T-helper 1 cell treated with Interleukin-12 subunit alpha and Interleukin-12 subunit beta and Interleukin-4 antibody, amounts not matched to agents 30 ng/mL and 1 ng/mL, for 36 hours (primary cell): ENCODE data around the gene COCH. TPM values are rescaled to one million over a fixed set of nuclear protein-coding genes. Genes with fewer than 3 reads are reported as not detected.
"Not testable (repeated sequence)": the region's sequence is repeated elsewhere in the genome, so short reads cannot be mapped to it uniquely, and the experiment has no call there.

ENCODE experiments used
- intact Hi-C: fragments of 100-400 bp; cut with micrococcal nuclease; formaldehyde crosslinking; loops from one replicate; pipeline ENCODE4 v1.15.1; 2024
- total RNA-seq: library from RNA; stranded (reverse); gene quantifications from 2 replicates; pipeline ENCODE4 v1.2.3, GENCODE V29; 2022

The COCH gene
- total RNA-seq, 1 donor from 2014 or later: 0.51 TPM

DNA sequence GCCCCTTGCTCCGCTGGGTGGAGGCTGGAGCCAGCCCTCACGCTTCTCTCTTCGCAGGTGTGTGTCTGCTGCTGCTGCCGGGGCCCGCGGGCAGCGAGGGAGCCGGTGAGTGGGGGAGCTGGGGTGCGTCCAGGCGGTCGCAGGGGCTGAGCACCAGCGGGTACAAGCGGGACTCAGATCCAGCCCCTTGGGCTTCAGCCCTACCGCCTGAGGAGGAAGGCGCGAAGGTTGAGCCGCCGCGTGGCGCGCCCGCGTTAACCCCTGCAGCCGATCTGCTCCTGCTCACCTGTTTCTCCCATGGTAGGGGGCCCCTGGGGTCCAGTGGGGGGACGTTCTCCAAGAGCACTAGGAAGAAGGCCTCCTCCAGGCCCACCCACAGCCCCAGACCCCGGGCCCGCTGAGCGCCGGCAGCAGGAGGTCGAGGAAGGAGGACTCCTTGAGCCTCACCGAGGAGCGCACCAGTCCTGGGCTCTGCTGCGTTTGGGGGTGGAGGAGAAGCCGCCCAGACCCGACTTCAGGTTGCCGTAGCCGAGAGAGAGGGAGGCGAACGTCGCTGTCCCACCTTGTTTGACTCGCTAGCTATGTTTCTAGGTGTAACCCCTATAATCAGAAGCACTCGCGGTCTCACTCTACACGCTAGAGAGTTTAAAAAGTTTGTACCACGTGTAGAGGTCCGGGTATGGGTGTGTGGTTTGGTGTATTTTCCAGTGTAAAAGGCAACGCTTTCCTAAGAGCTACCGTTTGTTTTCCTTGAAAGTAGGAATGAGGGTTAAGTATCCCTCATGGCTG lies 834 bp downstream of the COCH start:
- intact Hi-C loops: no loop called here

- intact Hi-C loops: no loop called here
Observed at GRCh38 chr14:30875788-30876053, 1.4 kb downstream of the COCH start.

DNA sequence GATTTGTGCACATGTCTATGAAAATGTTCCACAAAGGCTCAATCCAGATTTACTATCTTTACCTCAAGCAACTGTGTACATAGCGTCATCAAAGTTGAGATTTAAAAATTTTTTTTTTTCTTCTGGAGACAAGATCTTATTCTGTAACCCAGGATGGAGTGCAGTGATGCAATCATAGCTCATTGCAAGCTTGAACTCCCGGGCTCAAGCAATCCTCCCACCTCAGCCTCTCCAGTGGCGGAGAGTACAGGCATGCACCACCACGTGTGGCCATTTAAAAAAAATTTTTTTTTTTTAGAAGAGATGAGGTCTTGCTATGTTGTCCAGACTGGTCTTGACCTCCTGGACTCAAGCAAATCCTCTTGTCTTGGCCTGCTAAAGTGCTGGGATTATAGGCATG lies 2.3 kb downstream of the COCH start:
- intact Hi-C loops: no loop called here

DNA sequence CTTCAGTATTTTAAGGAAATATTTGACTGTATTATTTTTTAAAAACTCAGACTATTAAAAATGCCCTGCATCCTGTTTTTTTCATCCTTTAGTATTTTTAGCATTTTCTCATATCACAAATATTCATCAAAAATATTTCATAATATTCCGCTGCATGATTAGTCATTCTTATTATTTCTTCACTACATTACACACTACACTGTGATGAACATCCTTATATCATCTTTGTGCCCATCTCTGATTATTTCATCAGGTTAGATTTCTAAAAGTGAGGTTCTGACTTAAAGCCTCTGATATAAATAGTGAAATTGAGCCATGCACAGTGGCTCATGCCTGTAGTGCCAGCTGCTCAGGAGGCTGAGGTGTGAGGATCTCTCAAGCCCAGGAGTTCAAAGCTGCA lies 8.1 kb downstream of the COCH start:
- intact Hi-C loops: loop anchor here (10.0 kb wide), 1 partner anchor 202 kb away; no protein-coding TSS in a partner anchor

- intact Hi-C loops: loop anchor here (10.0 kb wide), 1 partner anchor 201 kb away; no protein-coding TSS in a partner anchor
Observed at GRCh38 chr14:30883508-30884294, 9.3 kb downstream of the COCH start.

GRCh38 chr14:30884901-30885300 lies 10.5 kb downstream of the COCH start:
- intact Hi-C loops: loop anchor here (10.0 kb wide), 1 partner anchor 200 kb away; no protein-coding TSS in a partner anchor

GRCh38 chr14:30885840-30886740 lies 11.7 kb downstream of the COCH start:
- intact Hi-C loops: loop anchor here (10.0 kb wide), 1 partner anchor 199 kb away; no protein-coding TSS in a partner anchor

DNA sequence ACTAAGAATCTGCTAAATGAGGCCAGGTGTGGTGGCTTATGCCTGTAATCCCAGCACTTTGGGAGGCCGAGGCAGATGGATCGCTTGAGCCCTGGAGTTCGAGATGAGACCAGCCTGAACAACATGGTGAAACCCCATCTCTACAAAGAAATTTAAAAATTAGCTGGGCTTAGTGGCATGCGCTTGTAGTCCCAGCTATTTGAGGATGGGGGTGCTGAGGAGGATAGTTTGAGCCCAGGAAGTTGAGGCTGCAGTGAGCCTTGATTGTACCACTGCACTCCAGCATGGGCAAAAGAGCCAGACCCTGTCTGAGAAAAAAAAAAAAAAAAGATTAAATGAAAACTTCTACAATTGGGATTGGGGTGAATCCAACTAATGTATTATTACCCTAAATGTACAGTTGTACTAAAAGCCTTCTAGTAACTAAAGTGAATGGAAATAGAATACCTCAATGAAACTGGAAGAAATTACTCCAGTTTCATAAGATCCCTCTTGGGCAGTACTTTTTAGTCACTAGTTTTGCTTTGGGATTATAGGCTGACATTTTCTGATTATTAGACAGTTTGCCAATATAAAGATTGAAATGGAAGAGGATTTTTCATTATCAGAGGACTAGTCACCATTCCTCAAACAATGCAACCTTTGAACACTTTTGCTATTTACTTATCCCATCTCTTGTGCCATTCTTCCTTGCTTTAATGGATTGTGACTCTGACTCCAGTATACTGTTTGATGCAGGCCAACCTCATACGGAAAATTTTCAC lies 14.3 kb downstream of the COCH start:
- intact Hi-C loops: loop anchor here (10.0 kb wide), 1 partner anchor 196 kb away; no protein-coding TSS in a partner anchor

GRCh38 chr14:30889244-30889594 lies 14.9 kb downstream of the COCH start:
- intact Hi-C loops: loop anchor here (10.0 kb wide), 1 partner anchor 196 kb away; no protein-coding TSS in a partner anchor

DNA sequence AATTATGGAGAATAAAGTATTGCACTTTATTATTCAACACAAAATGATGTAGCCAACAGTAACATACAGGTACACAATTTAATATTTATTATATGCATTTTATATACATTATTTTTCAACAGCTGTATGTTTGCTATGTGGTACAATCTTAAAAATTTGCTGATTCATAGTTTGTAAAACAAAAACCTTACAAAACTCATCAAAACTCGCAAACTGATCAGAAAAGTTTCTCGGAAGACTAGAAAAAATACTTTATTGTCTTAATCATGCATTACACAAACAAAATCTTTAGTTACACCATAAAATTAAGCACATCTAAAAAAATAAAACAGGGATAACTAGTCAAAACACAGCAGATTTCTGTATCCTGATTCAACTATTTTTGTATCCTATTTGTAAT lies 19.5 kb downstream of the COCH start:
- intact Hi-C loops: no loop called here

- intact Hi-C loops: no loop called here
Observed at GRCh38 chr14:30894923-30895515, 20.7 kb downstream of the COCH start.

DNA sequence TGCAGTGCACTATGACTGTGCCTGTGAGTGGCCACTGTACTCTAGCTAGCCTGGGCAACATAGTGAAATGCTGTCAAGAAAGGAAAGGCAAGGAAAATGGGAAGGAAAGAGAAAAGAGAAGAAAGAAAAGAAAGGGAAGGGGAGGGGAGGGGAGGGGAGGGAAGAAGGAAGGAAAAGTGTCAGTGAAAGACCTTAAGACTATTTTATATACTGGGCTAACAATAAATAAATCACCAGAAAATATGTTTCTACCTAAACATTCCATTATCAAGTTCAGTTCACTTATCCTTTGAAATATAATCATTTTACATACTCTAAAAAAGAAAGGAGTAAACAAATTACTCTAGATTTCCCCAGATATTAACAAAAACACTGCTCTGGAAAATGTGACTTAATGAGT lies 22.1 kb downstream of the COCH start:
- intact Hi-C loops: no loop called here

DNA sequence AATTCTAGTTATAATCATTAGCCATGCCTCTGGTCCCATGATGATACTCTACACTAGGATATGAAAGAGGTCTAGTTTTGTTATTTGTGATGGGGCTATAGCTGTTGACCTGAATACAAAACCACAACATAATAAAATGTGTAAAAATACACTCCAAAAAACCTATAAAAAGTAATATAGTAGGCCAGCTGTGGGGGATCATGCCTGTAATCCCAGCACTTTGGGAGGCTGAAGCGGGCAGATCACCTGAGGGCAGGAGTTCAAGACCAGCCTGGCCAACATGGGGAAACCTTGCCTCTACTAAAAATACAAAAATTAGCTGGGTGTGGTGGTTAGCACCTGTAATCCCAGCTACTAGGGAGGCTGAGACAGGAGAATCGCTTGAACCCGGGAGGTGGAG lies 22.8 kb downstream of the COCH start:
- intact Hi-C loops: not testable (repeated sequence)

- intact Hi-C loops: loop anchor here (10.0 kb wide), 1 partner anchor 529 kb away; no protein-coding TSS in a partner anchor
Observed at GRCh38 chr14:30903285-30904124, 29.1 kb downstream of the COCH start.

DNA sequence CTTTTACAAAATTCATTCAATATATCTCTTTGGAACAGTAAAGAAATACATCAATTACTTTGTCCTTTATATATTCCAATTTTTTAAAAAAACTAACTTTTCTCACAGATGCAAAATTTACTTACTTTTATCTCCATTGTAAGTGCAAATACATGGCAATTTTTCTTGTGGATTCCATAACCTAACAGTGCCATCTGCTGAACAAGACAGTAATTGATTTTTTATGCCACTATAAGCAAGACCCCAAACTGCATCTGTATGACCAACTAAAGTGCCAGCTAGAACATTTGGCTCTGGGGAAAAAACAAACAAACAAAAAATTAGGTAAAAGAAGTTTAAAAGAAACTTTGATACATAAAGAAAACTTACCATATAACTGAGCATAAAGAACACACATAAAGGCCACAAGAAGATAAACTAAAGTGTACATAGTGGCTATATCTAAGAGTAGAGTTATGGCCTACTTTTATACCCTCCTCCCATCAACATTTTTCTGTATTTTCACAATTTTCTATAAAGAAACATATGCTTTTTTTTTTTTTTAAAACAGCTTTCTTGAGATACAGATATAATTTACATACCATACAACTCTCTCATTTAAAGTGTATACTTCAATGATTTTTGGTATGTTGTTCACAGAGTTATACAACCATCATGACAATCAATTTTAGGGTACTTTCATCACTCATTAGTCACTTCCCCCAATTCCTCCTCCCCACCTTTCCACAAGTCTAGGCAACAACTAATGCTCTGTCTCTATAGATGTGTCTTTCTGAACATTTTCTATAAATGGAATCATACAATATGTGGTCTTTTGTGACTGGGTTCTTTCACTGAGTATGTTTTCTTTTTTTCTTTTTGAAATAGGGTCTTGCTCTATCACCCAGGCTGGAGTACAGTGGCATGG lies 32.6 kb downstream of the COCH start:
- intact Hi-C loops: loop anchor here (1.0 to 10.0 kb wide), 2 partner anchors 250 to 532 kb away; no protein-coding TSS in a partner anchor

GRCh38 chr14:30907659-30908057 lies 33.3 kb downstream of the COCH start:
- intact Hi-C loops: loop anchor here (10.0 kb wide), 1 partner anchor 533 kb away; no protein-coding TSS in a partner anchor

GRCh38 chr14:30908826-30909225 lies 34.5 kb downstream of the COCH start:
- intact Hi-C loops: loop anchor here (10.0 kb wide), 1 partner anchor 534 kb away; no protein-coding TSS in a partner anchor

- intact Hi-C loops: no loop called here
Observed at GRCh38 chr14:30914812-30915211, 40.5 kb downstream of the COCH start.
